ENCODE results near the gene WNK1.
"Not testable (repeated sequence)": the region's sequence is repeated elsewhere in the genome, so short reads cannot be mapped to it uniquely, and the experiment has no call there.

WNK1 gene

GRCh38 chr12:818733-819132, 66.4 kb downstream of the WNK1 start:
- no peak for FAIRE-seq

- FAIRE-seq = no peak
Measured at GRCh38 chr12:820336-820735, 68.0 kb downstream of the WNK1 start.

GRCh38 chr12:823028-823698, 70.8 kb downstream of the WNK1 start:
- no peak for FAIRE-seq

- no peak for FAIRE-seq
Measured at GRCh38 chr12:826331-826730, 74.0 kb downstream of the WNK1 start.

- FAIRE-seq = no peak
Measured at GRCh38 chr12:828726-829395, 76.5 kb downstream of the WNK1 start.

- FAIRE-seq = no peak
Measured at GRCh38 chr12:830111-830867, 77.9 kb downstream of the WNK1 start.

- FAIRE-seq = no peak
Measured at GRCh38 chr12:835754-836518, 83.6 kb downstream of the WNK1 start.

- FAIRE-seq = no peak
Measured at GRCh38 chr12:836952-837351, 84.6 kb downstream of the WNK1 start.

- no peak for FAIRE-seq
Measured at GRCh38 chr12:837548-837947, 85.2 kb downstream of the WNK1 start.

GRCh38 chr12:843609-844008, 91.2 kb downstream of the WNK1 start:
- FAIRE-seq = no peak

- no peak for FAIRE-seq
Measured at GRCh38 chr12:846421-846820, 94.0 kb downstream of the WNK1 start.

GRCh38 chr12:848173-848865, 95.9 kb downstream of the WNK1 start:
- no peak for FAIRE-seq

GRCh38 chr12:848882-849527, 96.6 kb downstream of the WNK1 start:
- no peak for FAIRE-seq

GRCh38 chr12:849733-850437, 97.5 kb downstream of the WNK1 start:
- not testable (repeated sequence) for FAIRE-seq

- no peak for FAIRE-seq
Measured at GRCh38 chr12:851343-851742, 99.0 kb downstream of the WNK1 start.

GRCh38 chr12:851913-852312, 99.5 kb downstream of the WNK1 start:
- no peak for FAIRE-seq

GRCh38 chr12:852864-853263, 100.5 kb downstream of the WNK1 start:
- no peak for FAIRE-seq

GRCh38 chr12:857611-858010, 105.2 kb downstream of the WNK1 start:
- no peak for FAIRE-seq

GRCh38 chr12:862303-862911, 110.0 kb downstream of the WNK1 start:
- FAIRE-seq = no peak

GRCh38 chr12:863285-863684, 110.9 kb downstream of the WNK1 start:
- FAIRE-seq = no peak

- no peak for FAIRE-seq
Measured at GRCh38 chr12:865614-866013, 113.2 kb downstream of the WNK1 start.

Measured in TTC549 (cell line).